ENCODE data around the gene PDZD2.

Gene PDZD2

GRCh38 chr5:31999470-31999869, 360.5 kb downstream of the PDZD2 start:
- DNase-seq (ENCODE audit: low spot score) (no peak), ATAC-seq (ENCODE audit: low read depth) (peak; percentile 67)
- Histone ChIP-seq H3K4me3 (ENCODE audit: severe bottlenecking) (no peak overlapping the region), H3K27me3 (ENCODE audit: insufficient read depth, poor library complexity, severe bottlenecking) (no peaks in the 10 kb centered on the region), H3K9me3 (ENCODE audit: severe bottlenecking) (no peaks in the 10 kb centered on the region), H3K4me1 (ENCODE audit: insufficient read depth, poor library complexity, severe bottlenecking) (no peaks in the 10 kb centered on the region), H3K36me3 (ENCODE audit: low read depth) (no peaks in the 10 kb centered on the region), H3K27ac (ENCODE audit: poor library complexity, severe bottlenecking) (peak overlapping the region; percentile 10)
- TF ChIP-seq CTCF (IDR thresholded peaks at IDR 0.05; ENCODE audit: poor library complexity, severe bottlenecking) = no peak

GRCh38 chr5:32000731-32001130, 361.8 kb downstream of the PDZD2 start:
- Histone ChIP-seq H3K9me3 (ENCODE audit: severe bottlenecking) (no peaks in the 10 kb centered on the region), H3K4me3 (ENCODE audit: severe bottlenecking) (no peak overlapping the region), H3K27me3 (ENCODE audit: insufficient read depth, poor library complexity, severe bottlenecking) (no peaks in the 10 kb centered on the region), H3K27ac (ENCODE audit: poor library complexity, severe bottlenecking) (no peak overlapping the region), H3K4me1 (ENCODE audit: insufficient read depth, poor library complexity, severe bottlenecking) (no peaks in the 10 kb centered on the region), H3K36me3 (ENCODE audit: low read depth) (no peaks in the 10 kb centered on the region)
- no peak for ATAC-seq (ENCODE audit: low read depth)
- TF ChIP-seq CTCF (IDR thresholded peaks at IDR 0.05; ENCODE audit: poor library complexity, severe bottlenecking) = no peak
- DNase-seq (ENCODE audit: low spot score) = no peak

GRCh38 chr5:32001284-32001683, 362.4 kb downstream of the PDZD2 start:
- ATAC-seq (ENCODE audit: low read depth) (no peak; the same call in 2 of the 3 replicates), DNase-seq (ENCODE audit: low spot score) (no peak)
- Histone ChIP-seq H3K4me1 (ENCODE audit: insufficient read depth, poor library complexity, severe bottlenecking) (no peaks in the 10 kb centered on the region), H3K4me3 (ENCODE audit: severe bottlenecking) (no peak overlapping the region), H3K9me3 (ENCODE audit: severe bottlenecking) (no peaks in the 10 kb centered on the region), H3K27ac (ENCODE audit: poor library complexity, severe bottlenecking) (no peak overlapping the region), H3K27me3 (ENCODE audit: insufficient read depth, poor library complexity, severe bottlenecking) (no peaks in the 10 kb centered on the region), H3K36me3 (ENCODE audit: low read depth) (no peaks in the 10 kb centered on the region)
- no peak for TF ChIP-seq CTCF (IDR thresholded peaks at IDR 0.05; ENCODE audit: poor library complexity, severe bottlenecking)

- H3K4me3 ChIP-seq (ENCODE audit: severe bottlenecking) = no peak overlapping the region
- no peak for DNase-seq (ENCODE audit: low spot score)
- H3K36me3 ChIP-seq (ENCODE audit: low read depth) = no peaks in the 10 kb centered on the region
- H3K9me3 ChIP-seq (ENCODE audit: severe bottlenecking) = no peaks in the 10 kb centered on the region
- H3K4me1 ChIP-seq (ENCODE audit: insufficient read depth, poor library complexity, severe bottlenecking) = no peaks in the 10 kb centered on the region
- no peak overlapping the region for H3K27ac ChIP-seq (ENCODE audit: poor library complexity, severe bottlenecking)
- no peak for TF ChIP-seq CTCF (IDR thresholded peaks at IDR 0.05; ENCODE audit: poor library complexity, severe bottlenecking)
- ATAC-seq (ENCODE audit: low read depth) = peak; percentile 30; the same call in 2 of the 3 replicates
- no peaks in the 10 kb centered on the region for H3K27me3 ChIP-seq (ENCODE audit: insufficient read depth, poor library complexity, severe bottlenecking)
Observed at GRCh38 chr5:32001707-32002106, 362.8 kb downstream of the PDZD2 start.

- H3K4me3 ChIP-seq (ENCODE audit: severe bottlenecking) = no peak overlapping the region
- no peak for ATAC-seq (ENCODE audit: low read depth)
- no peaks in the 10 kb centered on the region for H3K4me1 ChIP-seq (ENCODE audit: insufficient read depth, poor library complexity, severe bottlenecking)
- no peak for DNase-seq (ENCODE audit: low spot score)
- no peak for TF ChIP-seq CTCF (IDR thresholded peaks at IDR 0.05; ENCODE audit: poor library complexity, severe bottlenecking)
- no peak overlapping the region for H3K27ac ChIP-seq (ENCODE audit: poor library complexity, severe bottlenecking)
- H3K27me3 ChIP-seq (ENCODE audit: insufficient read depth, poor library complexity, severe bottlenecking) = no peaks in the 10 kb centered on the region
- H3K36me3 ChIP-seq (ENCODE audit: low read depth) = no peaks in the 10 kb centered on the region
- no peaks in the 10 kb centered on the region for H3K9me3 ChIP-seq (ENCODE audit: severe bottlenecking)
Observed at GRCh38 chr5:32002755-32003154, 363.8 kb downstream of the PDZD2 start.

Data from RWPE2 (cell line).